Fibroblast of lung (primary cell): ENCODE data around the gene DCST2.
A peak's percentile ranks its signal among the peaks of the same experiment; 100 is the strongest.

Experiments
- EZH2 ChIP-seq: IDR thresholded peaks from 2 replicates; pipeline ENCODE4 v1.5.1; 2012; ENCODE audit warnings: low read length, control low read depth, mild to moderate bottlenecking; ENCODE audit errors: missing control alignments
- TF ChIP-seq, protein P1 (sequence below), 2 donors: IDR thresholded peaks in 1 of 2; conservative IDR thresholded peaks in 1 of 2; 1 replicate in 1 of 2; 2 replicates in 1 of 2; pipeline ENCODE4 v1.5.1; 2011 to 2012; ENCODE audit warnings: low read length in 2 of 2, control low read depth in 1 of 2, inconsistent platforms in 1 of 2, low read depth in 1 of 2, mild to moderate bottlenecking in 1 of 2

DNA sequence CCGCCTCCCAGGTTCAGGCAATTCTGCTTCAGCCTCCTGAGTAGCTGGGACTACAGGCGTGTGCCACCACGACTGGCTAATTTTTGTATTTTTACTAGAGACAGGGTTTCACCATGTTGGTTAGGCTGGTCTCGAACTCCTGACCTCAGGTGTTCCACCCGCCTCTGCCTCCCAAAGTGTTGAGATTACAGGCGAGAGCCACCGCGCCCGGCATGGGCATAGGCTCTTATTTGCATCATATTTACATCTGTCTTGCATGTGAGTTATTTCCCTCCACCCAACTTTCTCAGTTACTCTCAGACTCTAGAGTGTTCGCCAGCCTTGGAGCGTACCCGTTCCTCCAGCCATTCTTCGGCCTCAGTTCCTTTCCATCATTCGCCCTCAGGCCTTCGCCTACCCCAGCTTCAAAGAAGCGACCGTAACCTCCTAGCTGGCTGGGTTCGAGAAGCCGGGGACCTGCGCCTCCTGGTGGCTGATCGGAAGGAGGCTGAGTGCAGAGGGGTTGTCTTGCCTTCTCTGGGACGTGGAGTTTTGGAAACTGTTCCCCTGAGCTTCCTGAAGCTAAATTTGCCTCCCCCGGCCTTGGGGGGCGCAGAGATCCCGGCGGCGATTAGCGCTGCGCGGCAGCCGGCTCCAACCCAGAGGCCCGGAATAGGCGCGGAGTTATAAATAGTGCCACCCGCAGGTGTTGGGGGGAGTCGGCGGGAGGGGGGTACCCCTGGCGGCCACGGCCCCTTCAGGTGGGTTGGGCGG is 34.6 kb downstream of the DCST2 start:
- TF ChIP-seq, protein P1, sequence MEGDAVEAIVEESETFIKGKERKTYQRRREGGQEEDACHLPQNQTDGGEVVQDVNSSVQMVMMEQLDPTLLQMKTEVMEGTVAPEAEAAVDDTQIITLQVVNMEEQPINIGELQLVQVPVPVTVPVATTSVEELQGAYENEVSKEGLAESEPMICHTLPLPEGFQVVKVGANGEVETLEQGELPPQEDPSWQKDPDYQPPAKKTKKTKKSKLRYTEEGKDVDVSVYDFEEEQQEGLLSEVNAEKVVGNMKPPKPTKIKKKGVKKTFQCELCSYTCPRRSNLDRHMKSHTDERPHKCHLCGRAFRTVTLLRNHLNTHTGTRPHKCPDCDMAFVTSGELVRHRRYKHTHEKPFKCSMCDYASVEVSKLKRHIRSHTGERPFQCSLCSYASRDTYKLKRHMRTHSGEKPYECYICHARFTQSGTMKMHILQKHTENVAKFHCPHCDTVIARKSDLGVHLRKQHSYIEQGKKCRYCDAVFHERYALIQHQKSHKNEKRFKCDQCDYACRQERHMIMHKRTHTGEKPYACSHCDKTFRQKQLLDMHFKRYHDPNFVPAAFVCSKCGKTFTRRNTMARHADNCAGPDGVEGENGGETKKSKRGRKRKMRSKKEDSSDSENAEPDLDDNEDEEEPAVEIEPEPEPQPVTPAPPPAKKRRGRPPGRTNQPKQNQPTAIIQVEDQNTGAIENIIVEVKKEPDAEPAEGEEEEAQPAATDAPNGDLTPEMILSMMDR (conservative IDR thresholded peaks at IDR 0.05 in 1 of 2, IDR thresholded peaks at IDR 0.05 in 1 of 2; ENCODE audit: low read depth in 1 of 2, low read length in 2 of 2) = peak; percentile 96
- no peak for TF ChIP-seq EZH2
